HL-60 (cell line): ENCODE measurements around the gene OXTR.
"Not testable (repeated sequence)": the region's sequence is repeated elsewhere in the genome, so short reads cannot be mapped to it uniquely, and the experiment has no call there.

Experiments used
- POLR2AphosphoS5 ChIP-seq: IDR thresholded peaks from 2 replicates; pipeline ENCODE4 v1.6.1; 2012; ENCODE audit warnings: low read depth
- TF ChIP-seq, protein P1 (sequence below): IDR thresholded peaks from one replicate; pipeline ENCODE4 v1.5.1; 2011; ENCODE audit warnings: low read length, control low read depth, inconsistent platforms; ENCODE audit not compliant: insufficient read depth

GRCh38 chr3:8715757-8716156, 53.7 kb downstream of the OXTR start:
- TF ChIP-seq, protein P1, sequence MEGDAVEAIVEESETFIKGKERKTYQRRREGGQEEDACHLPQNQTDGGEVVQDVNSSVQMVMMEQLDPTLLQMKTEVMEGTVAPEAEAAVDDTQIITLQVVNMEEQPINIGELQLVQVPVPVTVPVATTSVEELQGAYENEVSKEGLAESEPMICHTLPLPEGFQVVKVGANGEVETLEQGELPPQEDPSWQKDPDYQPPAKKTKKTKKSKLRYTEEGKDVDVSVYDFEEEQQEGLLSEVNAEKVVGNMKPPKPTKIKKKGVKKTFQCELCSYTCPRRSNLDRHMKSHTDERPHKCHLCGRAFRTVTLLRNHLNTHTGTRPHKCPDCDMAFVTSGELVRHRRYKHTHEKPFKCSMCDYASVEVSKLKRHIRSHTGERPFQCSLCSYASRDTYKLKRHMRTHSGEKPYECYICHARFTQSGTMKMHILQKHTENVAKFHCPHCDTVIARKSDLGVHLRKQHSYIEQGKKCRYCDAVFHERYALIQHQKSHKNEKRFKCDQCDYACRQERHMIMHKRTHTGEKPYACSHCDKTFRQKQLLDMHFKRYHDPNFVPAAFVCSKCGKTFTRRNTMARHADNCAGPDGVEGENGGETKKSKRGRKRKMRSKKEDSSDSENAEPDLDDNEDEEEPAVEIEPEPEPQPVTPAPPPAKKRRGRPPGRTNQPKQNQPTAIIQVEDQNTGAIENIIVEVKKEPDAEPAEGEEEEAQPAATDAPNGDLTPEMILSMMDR, result not testable (repeated sequence)
- not testable (repeated sequence) for TF ChIP-seq POLR2AphosphoS5
